HK-2 (cell line): ENCODE results near the gene G6PC3.

ENCODE experiments used
- DNase-seq: peaks from one replicate; pipeline ENCODE4 v3.0.0-alpha.2; 2018; ENCODE audit not compliant: unreplicated experiment

Gene G6PC3

DNA sequence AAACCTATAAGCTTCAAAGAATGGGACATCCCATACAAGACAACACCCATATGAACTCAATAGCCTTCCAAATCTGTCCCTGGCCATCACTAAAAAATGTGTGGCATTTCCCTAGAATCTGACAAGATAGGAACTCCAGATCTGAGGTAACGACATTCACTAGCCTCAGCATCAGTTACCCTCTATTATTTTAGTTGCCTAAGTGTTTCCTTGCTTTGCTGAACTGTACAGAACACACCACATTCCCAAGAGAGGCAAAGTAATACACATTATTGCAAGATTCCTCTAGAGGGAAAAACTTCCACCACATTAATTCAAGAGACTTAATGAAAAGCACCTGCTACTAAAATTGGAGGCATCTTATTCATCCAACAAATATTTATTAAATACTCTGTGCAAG lies 9.1 kb upstream of the G6PC3 start:
- no peak for DNase-seq

DNA sequence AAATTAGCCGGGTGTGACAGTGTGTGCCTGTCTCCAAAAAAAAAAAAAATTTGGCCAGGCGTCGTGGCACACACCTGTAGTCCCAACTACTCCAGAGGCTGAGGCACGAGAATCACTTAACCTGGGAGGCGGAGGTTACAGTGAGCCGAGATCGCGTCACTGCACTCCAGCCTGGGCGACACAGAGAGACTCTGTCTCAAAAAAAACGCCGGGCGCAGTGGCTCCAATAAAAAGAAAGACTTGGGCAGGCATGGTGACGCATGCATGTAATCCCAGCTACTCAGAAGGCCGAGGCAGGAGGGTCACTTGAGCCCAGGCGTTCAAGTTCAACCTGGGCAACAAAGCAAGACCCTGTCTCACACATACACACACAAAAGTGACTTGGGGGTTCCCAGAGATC lies 7.7 kb upstream of the G6PC3 start:
- no peak for DNase-seq

DNA sequence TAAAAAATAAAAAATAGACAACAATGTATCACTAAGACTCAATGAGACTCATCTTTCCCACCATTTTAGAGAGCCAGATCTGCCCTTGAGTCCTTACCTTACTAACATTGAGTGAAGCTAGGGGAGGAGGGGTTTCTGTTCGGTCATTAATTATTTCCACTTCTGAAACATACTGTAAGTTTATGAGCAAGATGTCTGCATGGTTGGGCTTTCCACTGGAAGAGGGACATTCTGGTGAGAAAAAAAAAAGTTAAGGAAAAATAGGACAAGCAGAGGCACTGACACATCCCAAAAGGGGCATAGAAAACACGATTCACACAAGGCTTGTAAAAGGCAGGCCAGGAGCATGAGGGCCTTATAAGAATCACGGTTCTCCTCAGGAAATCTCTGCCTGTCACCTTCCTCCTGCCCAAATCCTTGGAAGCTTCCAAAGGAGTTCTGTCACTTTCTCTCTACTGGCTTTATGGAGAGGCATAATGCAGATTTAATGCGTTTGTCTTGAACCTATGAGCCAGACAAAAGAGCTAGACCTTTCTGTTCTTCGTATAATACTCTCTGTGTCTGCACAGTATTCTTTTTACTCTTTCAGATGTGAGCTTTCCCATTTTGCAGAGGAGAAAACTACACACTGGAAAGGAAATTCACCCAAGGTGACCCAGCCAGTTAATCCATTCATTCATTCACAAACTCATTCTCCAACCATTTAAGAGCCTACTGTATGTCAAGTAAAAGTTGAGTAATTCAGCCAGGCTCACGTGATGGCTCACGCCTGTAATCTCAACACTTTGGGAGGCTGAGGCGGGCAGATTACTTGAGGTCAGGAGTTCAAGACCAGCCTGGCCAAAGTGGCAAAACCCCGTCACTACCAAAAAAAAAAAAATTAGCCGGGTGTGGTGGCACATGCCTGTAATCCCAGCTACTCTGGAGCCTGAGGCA lies 6.6 kb upstream of the G6PC3 start:
- no peak for DNase-seq

DNA sequence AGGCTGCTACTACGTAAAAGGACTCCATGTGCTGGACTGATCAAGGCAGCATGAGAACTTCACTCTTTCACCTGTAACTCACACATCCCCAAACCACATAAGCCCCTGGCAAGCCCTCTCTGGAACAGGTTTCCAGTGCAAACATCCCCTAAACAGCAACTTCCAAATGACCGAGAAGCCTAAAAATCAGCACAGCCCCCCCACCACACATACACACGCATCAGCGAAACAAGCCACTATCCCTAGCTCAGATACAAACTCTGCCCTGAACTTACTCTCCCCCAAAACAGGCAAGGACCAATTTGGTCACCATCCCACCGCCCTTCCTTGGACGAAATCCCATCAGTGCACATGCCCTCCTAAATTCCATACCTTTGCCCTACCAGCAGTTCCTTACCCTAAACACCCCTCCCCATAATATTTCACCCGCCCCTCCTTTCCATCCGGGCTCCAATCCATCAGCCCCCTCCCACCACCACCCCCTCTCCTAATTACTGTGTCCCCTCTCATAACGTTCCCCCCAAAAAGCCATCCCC lies 4.8 kb upstream of the G6PC3 start:
- no peak for DNase-seq

DNA sequence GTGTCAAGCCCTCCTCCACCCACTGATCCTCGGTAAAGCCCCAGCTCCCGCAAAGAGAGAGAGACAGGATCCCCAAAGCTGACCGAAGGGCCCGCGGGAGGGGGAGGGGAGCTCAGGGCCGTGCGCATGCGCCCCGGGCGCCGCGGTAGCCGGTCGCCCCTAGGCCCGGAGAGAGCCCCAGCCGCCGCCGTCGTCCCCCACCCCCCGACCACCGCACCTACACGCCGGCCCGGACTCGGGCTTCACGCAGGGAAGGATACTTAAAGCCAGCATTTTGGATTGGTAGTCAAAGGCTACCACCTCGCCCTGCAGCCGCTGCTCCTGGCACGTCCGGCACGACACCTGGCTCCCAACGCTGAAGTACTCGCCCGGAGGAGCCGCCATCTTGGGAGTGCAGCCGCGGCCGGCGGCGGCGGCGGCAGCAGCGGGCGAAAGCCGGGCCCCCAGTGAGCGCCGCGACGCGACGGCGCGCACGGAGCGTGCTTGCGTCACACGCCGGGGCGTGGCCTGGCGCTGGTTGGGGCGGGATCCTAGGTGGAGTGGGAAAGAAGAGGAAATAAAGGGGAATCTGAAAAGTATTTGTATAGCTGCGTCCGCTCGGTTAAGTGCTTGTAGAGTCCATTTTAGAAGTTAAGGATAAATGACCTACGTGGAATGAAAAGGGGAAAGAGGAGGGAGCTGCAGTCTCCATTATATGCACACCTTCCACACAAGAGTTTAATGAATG lies 4.2 kb upstream of the G6PC3 start, which contains the start of gene LSM12:
Gene LSM12, minus strand, starts transcription at position 468 of the 727 bp plus-strand sequence. Its CDS starts 84 bp downstream, at position 384.
- DNase-seq, result peak; percentile 90

DNA sequence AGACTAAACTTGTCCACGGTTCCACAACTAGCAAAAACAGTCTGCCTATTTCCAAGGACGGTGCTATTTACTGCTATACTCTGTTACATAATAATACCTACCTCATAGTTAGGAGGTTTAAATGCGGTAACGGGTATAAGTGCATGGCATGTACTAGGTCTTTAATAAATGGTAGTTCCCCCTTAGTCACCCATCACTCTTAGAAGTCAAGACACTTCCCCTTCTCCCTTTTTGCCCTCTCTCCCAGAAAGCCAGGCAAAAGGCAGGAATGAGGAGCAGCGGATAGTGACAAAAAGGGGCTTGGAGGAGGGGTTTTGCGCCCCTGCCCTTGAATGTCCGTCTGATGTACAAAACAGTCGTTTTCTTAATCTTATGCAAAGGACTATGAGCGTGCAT lies 3.0 kb upstream of the G6PC3 start:
- DNase-seq, result no peak

DNA sequence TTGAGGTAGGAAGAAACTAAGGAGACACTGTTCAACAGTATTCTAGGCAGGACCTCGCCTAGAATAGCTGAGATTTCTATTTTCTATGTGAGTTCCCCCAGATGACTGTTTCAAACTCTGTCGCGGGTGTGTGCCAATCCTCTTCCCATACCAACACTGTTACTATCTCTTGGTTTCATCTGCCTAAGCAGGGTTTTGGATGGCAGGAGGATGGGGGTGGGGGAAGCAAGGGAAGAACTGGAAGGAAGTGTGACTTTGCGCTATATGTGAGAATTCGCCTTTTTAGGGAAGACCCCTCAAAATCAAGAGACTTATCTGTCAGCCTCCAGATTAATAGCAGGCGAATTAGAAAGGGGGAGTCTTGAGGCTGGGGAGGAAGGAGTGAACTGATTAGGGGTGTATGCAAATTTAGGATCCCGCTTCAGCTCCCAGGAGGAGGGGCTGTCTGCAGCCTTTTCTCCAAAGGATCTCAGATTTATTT lies 521 bp upstream of the G6PC3 start:
- peak; percentile 35 for DNase-seq

DNA sequence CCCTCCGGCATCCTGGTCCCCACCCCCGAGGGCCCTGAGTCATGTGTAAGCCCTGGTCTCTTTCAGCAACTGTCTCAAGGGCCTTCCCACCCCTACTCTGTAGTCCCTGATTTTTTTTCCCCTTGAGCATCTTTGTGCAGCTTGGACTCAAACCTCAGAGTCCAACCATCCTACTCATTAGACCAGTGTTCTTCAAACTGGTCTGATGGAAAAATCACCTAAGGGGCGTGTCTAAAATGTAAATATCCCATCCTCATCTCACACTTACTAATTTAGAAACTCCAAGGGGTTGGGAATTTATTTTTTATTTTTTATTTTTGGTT lies 624 bp downstream of the G6PC3 start:
- no peak for DNase-seq

DNA sequence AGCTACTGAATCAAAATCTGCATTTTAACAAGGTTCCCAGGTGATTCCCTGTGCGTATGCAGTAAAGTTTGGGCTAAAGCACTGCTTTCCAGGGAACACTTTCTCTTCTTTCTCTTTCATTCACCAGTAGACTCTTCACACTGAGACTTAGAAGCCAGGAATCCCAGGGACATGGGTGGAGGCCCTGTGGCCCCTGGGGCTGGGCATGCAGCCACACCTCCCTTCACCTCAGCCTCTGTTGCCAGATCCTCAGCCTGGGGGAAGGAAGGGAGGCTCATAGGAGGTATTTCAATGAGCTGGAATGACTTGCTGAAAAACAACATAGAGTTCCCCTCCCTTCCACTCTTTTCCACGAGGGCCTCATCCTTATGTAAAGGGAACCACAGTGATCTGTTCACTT lies 1.2 kb downstream of the G6PC3 start:
- DNase-seq, result no peak

DNA sequence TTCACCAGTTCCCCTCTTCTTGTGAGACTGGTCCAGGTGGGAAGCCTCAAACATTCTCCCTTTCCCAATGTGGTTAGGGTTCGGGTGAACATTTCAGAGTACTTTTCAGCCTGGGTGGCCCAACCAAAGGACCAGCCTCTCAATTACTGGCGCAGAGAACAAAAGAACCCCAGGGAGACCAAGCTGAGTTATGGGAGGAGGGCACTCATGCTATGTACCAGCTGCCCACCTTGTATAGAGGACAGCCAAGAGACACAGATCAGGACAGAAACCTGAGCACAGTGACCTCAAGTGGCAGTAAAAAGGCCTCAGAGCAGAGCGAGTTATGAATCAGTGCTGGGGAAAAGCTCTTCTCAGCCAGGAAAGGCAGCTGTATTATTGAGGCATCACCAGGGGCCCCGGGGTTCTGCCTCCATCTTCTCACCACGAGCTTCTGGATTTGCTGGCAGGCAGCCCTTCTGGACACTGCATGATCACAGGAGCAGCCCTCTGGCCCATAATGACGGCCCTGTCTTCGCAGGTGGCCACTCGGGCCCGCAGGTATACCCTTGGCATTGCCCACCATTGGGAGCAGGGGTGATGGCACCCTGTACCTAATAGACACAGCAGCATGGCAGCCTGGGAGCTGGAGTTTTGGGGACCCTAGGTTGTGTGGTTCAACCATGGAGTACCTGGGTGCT lies 3.8 kb downstream of the G6PC3 start:
- DNase-seq, result no peak

DNA sequence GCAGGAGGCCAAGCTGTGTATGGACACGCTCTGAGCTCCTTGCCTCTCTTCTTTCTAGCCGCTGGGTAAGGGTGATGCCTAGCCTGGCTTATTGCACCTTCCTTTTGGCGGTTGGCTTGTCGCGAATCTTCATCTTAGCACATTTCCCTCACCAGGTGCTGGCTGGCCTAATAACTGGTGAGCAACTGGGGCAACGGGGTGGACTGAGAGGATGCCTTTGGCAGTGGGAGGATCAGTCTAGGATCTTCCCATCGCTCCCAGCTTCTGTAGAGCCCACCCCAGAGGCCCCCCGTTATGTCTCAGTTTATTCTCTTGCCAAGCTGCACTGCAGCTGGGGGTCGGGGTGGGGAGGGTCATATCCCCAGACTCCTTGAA lies 4.4 kb downstream of the G6PC3 start:
- no peak for DNase-seq

DNA sequence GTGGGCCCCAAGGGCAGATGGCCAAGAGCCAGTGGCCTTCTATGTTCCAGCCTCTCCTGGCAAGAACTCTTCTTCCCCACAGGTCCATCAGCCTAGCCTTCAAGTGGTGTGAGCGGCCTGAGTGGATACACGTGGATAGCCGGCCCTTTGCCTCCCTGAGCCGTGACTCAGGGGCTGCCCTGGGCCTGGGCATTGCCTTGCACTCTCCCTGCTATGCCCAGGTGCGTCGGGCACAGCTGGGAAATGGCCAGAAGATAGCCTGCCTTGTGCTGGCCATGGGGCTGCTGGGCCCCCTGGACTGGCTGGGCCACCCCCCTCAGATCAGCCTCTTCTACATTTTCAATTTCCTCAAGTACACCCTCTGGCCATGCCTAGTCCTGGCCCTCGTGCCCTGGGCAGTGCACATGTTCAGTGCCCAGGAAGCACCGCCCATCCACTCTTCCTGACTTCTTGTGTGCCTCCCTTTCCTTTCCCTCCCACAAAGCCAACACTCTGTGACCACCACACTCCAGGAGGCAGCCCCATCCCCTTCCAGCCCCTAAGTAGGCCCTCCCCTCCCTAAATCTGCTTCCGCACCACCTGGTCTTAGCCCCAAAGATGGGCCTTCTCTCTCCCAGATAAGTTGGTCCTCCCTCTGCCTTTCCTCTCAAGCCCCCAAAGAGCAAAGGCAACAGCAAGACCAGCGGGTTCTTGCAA lies 5.2 kb downstream of the G6PC3 start:
- no peak for DNase-seq

DNA sequence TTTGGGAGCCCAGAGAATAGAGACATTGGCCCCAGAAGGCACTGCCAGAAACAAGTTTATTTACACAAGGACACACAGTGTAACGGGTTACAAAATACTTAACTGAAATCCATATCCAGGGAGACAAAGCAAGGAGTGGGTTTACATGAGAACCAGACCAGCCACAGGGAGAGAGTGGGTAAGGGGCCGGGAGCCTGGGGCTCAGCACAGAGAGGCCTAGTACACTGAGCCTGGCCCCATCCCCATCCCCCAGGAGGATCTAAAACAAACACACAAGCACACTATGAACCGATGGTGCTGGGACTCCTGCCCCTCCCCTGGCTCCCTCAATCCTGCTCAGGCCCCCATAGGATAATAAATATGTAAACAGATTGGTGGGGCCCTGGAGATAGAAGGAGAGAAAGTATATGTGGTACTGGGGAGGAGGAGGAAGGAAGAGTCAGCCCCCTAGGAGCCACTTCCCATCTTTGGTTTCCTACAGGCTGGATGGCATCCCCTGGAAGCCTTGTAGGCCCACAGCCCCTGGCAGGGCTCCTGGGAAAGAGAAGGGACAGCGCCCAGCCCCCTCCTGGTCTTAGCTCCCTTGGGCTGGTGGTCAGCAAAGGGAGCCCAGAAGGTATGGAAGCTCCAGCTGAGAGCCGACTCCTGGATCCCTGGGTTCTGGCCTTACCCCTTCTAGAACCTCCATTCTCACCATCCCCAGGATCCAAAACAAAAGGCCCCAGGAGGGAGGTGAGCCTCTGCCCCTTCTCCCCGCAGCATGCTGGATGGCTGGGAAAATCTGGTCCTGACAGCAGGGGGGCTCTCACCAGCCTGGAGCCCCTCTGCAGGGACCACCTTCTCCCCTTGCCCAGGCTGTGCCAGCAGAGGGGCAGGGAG lies 6.4 kb downstream of the G6PC3 start:
- DNase-seq, result no peak

DNA sequence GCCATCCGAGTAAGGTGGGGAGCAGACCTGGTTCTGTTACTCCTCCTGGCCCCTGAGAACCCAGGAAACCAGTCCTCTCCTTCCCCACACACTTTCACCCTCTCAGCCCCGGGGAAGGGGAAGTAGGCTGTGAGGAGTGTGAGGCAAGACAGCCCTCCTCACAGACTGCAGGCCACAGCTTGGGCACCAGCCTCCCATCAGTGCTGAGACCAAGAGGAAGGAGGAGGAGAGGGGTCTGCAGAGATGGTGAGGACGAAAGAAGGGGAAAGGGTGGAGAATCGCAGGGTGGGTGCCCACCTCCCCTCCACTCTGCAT lies 7.0 kb downstream of the G6PC3 start:
- DNase-seq, result no peak

DNA sequence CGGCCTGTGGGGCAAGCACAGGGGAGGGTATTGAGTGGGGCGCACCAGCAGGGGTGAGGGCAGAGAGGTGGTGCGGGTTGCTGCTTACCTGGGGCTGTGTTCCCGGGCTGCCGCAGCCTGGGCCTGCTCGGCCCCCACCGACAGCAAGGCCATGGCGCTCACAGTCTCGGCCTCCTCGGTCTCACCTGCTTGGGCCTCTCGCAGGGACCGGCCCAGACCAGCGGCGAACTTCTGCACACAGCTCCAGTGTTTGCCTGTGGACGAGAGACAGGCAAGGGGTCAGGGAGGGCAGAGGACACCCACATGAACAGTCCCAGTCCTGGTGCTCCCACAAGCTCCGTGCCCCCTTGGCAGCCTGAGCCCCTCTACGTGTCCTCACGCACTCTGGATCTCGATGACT lies 7.9 kb downstream of the G6PC3 start:
- DNase-seq, result no peak

DNA sequence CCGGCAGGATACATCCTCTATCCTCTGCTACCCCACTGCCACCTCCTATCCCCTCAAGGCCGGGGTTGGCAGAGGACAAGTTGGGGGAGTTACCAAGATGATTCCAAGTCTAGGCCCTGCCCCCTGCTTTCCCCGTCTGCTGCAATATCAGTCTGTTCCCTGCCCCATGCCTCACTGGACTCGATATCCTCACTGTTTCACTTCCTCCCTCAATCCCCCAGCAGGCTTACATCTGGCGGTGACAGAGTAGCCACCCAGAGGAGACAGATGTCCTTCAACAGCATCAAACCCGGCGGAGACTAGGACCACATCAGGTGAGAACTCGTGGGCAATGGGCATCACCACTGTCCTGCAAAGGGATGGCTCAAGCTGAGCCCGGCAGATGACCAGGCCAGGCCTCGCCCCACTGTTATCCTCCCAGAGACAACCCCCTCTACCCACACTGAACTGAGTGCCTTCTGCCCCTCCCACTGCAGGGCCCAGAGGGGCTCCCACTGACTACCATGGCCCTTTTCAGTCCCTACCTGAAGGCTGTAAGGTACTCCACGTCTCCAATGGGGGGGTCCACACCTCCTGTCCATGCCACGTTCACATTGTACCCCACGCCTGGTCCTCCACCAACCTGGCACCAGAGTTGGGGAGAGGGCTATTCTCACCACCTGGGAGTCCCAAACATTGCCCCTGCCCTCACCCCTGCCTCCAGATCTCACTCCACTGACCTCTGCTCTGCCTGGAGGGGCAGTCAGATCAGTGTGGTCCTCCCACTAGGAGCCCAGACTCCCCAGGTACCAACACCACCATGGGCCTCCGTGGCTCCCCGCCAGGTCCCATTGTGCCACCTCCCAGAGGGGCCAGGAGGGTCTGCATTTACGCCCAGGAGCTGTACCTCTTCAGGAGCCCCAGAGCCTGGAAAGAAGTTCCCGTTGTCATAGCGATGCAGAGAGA lies 9.6 kb downstream of the G6PC3 start:
- DNase-seq, result no peak

DNA sequence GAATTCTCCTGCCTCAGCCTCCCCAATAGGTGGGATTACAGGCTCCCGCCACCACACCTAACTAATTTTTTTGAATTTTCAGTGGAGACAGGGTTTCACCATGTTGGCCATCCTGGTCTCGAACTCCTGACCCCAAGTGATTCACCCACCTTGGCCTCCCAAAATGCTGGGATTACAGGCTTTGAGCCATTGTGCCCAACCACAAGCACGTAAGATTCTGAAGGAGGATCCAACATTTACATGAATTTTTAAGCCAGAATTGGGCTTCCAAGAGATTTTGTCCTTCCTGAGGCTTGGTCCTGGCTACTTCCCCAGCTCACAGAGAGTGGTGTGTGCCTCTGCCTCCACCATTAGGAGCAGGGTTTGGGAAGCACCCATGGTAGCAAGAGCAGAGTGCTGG lies 11.1 kb downstream of the G6PC3 start:
- DNase-seq, result no peak

DNA sequence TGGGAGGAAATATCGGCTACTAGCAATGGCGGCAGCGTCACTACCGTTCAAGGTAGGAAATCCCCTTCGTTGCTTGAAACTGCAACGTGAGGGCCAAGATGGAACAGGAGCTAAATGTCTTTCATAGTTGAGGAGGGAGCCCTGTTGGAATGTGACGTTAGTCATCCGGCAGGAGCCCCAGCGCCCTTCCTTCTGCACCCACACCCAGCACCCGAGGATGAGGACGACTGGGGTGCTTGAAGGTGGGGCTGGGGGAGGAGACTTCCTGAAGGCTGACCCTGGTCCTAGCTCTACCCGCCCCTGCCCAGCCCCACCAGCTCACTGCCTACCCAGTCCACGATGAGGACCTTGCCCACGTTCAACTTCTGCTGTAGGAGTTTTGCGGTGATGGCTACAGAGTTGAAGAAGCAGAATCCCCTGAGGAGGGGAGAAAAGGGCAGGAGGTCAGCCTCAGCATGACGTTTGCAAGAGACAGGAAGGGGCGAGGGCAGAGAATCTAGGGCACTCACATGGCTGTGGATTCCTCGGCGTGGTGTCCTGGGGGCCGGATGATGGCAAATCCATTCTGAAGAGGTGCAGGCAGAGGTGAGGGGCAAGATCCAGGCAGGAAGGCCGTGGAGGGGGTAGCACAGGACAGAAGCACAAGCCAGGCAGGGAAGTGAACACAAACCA lies 11.9 kb downstream of the G6PC3 start:
- no peak for DNase-seq

DNA sequence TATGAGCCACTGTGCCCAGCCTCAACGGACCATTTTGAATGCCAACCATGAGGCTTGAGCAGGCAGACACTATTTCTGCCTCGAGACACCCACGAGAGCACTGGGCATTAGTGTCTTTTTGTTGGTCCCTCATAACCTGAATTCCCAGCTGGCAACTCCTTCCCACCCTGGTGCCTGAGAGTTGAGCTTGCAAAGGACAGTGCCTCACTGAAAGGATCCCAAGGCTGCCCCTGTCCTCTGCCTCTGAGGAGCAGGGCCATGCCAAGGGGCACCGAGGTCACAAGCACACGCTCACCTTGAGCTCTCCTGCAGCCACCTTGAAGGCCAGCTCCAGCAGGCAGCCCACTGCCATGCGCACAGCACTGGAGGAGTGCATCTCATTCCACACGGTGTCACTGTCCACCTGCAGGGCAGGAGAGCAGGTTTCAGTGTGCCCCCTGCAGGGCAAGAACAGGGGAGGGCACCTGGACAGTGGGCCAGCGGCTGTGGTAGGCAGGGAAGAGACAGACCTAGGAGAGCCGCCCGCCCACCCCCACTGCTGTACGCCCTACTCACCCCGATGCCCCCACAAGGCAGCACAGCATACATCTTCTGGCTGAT lies 12.8 kb downstream of the G6PC3 start:
- peak; percentile 58 for DNase-seq
